ENCODE measurements around the gene CYP3A4.
"Not testable (repeated sequence)": the region's sequence is repeated elsewhere in the genome, so short reads cannot be mapped to it uniquely, and the experiment has no call there.

CYP3A4 gene

GRCh38 chr7:99784007-99784406 lies at the start of gene CYP3A4:
TSS of gene CYP3A4 (minus strand) at chr7:99784184. CDS start at chr7:99784081, 103 bp downstream.
- DNase-seq = no peak

- DNase-seq = no peak
Observed at GRCh38 chr7:99833289-99833877, 49.4 kb upstream of the CYP3A4 start.

GRCh38 chr7:99831595-99831994 lies 47.6 kb upstream of the CYP3A4 start:
- DNase-seq = no peak

- no peak for DNase-seq
Observed at GRCh38 chr7:99829524-99830160, 45.7 kb upstream of the CYP3A4 start.

GRCh38 chr7:99828811-99829210 lies 44.8 kb upstream of the CYP3A4 start:
- no peak for DNase-seq

GRCh38 chr7:99827040-99827778 lies 43.2 kb upstream of the CYP3A4 start:
- no peak for DNase-seq

GRCh38 chr7:99825873-99826272 lies 41.9 kb upstream of the CYP3A4 start:
- no peak for DNase-seq

- no peak for DNase-seq
Observed at GRCh38 chr7:99825452-99825851, 41.5 kb upstream of the CYP3A4 start.

- no peak for DNase-seq
Observed at GRCh38 chr7:99824091-99824490, 40.1 kb upstream of the CYP3A4 start.

GRCh38 chr7:99822731-99823718 lies 39.0 kb upstream of the CYP3A4 start:
- no peak for DNase-seq

GRCh38 chr7:99820408-99821027 lies 36.5 kb upstream of the CYP3A4 start:
- DNase-seq = no peak

GRCh38 chr7:99808766-99809165 lies 24.8 kb upstream of the CYP3A4 start:
- DNase-seq = no peak

GRCh38 chr7:99806839-99807478 lies 23.0 kb upstream of the CYP3A4 start:
- no peak for DNase-seq

GRCh38 chr7:99805641-99806040 lies 21.7 kb upstream of the CYP3A4 start:
- DNase-seq = no peak

GRCh38 chr7:99803118-99803517 lies 19.1 kb upstream of the CYP3A4 start:
- not testable (repeated sequence) for DNase-seq

- DNase-seq = not testable (repeated sequence)
Observed at GRCh38 chr7:99801407-99801806, 17.4 kb upstream of the CYP3A4 start.

- no peak for DNase-seq
Observed at GRCh38 chr7:99798972-99799371, 15.0 kb upstream of the CYP3A4 start.

- not testable (repeated sequence) for DNase-seq
Observed at GRCh38 chr7:99795864-99796263, 11.9 kb upstream of the CYP3A4 start.

GRCh38 chr7:99794585-99795502 lies 10.9 kb upstream of the CYP3A4 start:
- no peak for DNase-seq

GRCh38 chr7:99793443-99793842 lies 9.5 kb upstream of the CYP3A4 start:
- no peak for DNase-seq

- DNase-seq = no peak
Observed at GRCh38 chr7:99792967-99793366, 9.0 kb upstream of the CYP3A4 start.
